VCaP (cell line): Measurements from ENCODE around the gene EHBP1.
"Not testable (repeated sequence)": the region's sequence is repeated elsewhere in the genome, so short reads cannot be mapped to it uniquely, and the experiment has no call there.

Experiments
- H3K27ac ChIP-seq: fragments of 450-650 bp; 2 replicates; pipeline ENCODE4 v1.5.1; 2017
- CTCF ChIP-seq: fragments of 450-650 bp; conservative IDR thresholded peaks from 2 replicates; pipeline ENCODE4 v1.5.1; 2017; ENCODE audit warnings: mild to moderate bottlenecking, moderate library complexity

EHBP1 gene

GRCh38 chr2:63013438-63013837, 307.9 kb downstream of the EHBP1 start:
- no peak for TF ChIP-seq CTCF
- H3K27ac ChIP-seq = no peak overlapping the region

DNA sequence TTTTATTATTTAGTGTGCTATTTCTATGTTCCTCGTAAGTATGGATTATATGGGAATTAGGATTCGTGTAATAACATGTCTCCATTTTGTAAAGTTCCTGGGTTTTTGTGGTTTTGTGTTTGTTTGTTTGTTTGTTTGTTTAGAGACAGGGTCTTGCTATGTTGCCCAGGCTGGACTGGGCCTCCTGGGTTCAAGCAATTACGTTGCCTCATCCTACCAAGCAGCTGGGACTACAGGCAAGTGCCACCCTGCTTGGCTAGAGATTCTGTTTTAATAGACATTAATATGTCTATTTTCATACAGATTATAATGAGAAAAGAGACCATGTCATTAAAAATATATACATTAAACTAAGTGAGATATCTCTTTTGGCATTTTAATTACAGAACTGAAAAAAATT, 309.9 kb downstream of the EHBP1 start:
- no peak for TF ChIP-seq CTCF
- H3K27ac ChIP-seq = no peak overlapping the region

DNA sequence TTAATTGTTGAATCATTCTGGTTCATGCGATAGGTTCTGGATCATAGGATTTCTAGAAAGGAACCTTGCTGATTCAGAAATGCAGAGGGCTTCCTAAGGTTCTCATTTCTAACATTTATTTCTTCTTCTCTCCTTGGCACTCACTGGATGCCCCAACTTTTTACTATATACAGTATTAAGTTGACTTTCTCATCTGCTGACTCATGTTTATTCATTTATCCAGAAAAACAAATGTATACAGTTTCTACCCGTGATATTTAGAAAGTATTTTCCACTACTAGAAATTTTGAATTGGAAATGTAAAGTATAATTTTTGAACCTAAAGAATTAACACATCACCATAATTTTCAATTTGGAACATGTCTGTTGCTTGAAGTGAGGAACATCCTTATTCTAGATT, 312.9 kb downstream of the EHBP1 start:
- no peak overlapping the region for H3K27ac ChIP-seq
- TF ChIP-seq CTCF = no peak

DNA sequence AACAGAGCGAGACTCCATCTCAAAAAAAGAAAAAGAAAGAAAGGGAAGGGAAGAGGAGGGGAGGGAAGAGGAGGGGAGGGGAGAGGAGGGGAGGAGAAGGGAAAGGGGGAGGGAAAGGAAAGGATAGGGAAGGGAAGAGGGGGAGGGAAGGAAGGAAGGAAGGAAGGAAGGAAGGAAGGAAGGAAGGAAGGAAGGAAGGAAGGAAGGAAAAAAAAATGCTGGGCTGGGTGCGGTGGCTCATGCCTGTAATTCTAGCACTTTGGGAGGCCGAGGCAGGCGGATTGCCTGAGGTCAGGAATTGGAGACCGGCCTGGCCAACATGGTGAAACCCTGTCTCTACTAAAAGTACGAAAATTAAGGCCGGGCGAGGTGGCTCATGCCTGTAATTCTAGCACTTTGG, 314.2 kb downstream of the EHBP1 start:
- H3K27ac ChIP-seq = not testable (repeated sequence)

GRCh38 chr2:63023444-63023843, 317.9 kb downstream of the EHBP1 start:
- TF ChIP-seq CTCF = peak; percentile 62
- H3K27ac ChIP-seq = no peak overlapping the region

DNA sequence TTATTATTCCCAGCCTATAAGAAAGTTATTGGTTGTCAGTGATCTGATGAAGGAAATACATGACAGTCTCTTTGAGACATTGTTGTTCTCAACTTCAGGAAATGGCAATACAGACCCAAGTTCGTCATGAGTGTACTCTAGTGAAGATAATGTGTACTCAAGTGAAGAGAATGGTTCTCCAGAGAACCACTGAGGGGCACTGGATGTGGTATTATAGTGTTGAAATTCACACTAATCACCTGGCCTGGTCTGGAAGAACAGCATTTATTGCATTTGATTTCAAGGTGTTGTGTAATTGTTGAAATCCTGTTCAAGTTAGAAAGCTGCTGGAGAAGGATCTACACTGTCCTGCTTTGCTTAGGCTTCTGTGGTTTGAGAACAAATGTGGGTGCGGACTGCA, 321.7 kb downstream of the EHBP1 start:
- TF ChIP-seq CTCF = no peak
- no peak overlapping the region for H3K27ac ChIP-seq

GRCh38 chr2:63029058-63029457, 323.5 kb downstream of the EHBP1 start:
- no peak for TF ChIP-seq CTCF
- no peak overlapping the region for H3K27ac ChIP-seq

DNA sequence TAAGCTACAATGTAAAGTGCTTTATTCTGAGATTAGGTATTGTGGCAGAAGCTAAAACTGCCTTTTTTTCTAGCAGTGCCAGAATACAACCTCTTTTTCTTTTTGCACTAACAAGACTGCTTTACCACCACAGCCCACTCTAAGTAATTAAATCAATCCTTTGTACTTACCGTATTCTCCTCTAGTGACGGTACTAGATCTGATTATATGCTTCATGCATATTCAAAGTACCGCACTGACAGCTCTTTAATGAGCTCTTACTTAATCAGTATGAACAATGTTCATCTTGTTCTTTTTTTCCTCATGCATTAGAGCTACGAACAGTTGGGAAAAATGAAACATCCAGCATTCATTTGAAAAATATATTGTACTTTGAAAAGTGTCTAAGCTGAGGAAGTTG, 329.0 kb downstream of the EHBP1 start:
- no peak for TF ChIP-seq CTCF
- no peak overlapping the region for H3K27ac ChIP-seq
